Islet of Langerhans (tissue), 1 donor: Measurements from ENCODE around the gene BPIFB2.

Source experiments
- FAIRE-seq: peaks from one replicate; lab custom pipeline; 2011; peaks lifted over from hg19 to GRCh38; lab: Jason Lieb, UNC

The BPIFB2 gene

GRCh38 chr20:33008336-33009213 is 1.1 kb downstream of the BPIFB2 start:
- no peak for FAIRE-seq

- FAIRE-seq, result no peak
Measured at GRCh38 chr20:33009214-33010132, 2.0 kb downstream of the BPIFB2 start.

GRCh38 chr20:33010133-33010504 is 2.6 kb downstream of the BPIFB2 start:
- FAIRE-seq, result no peak

- FAIRE-seq, result no peak
Measured at GRCh38 chr20:33010674-33011449, 3.4 kb downstream of the BPIFB2 start.

GRCh38 chr20:33012327-33013189 is 5.1 kb downstream of the BPIFB2 start:
- FAIRE-seq, result no peak

- FAIRE-seq, result no peak
Measured at GRCh38 chr20:33013701-33014326, 6.3 kb downstream of the BPIFB2 start.

GRCh38 chr20:33014336-33015113 is 7.0 kb downstream of the BPIFB2 start:
- no peak for FAIRE-seq

GRCh38 chr20:33015114-33015484 is 7.6 kb downstream of the BPIFB2 start:
- FAIRE-seq, result no peak

- FAIRE-seq, result no peak
Measured at GRCh38 chr20:33015700-33016580, 8.4 kb downstream of the BPIFB2 start.

GRCh38 chr20:33016581-33017109 is 9.1 kb downstream of the BPIFB2 start:
- FAIRE-seq, result no peak

- no peak for FAIRE-seq
Measured at GRCh38 chr20:33017542-33017941, 10.0 kb downstream of the BPIFB2 start.

GRCh38 chr20:33018169-33018931 is 10.8 kb downstream of the BPIFB2 start:
- no peak for FAIRE-seq

GRCh38 chr20:33019465-33020277 is 12.2 kb downstream of the BPIFB2 start:
- no peak for FAIRE-seq

- FAIRE-seq, result no peak
Measured at GRCh38 chr20:33020278-33021161, 13.0 kb downstream of the BPIFB2 start.

GRCh38 chr20:33021879-33022278 is 14.4 kb downstream of the BPIFB2 start:
- FAIRE-seq, result no peak

GRCh38 chr20:33022289-33022688 is 14.8 kb downstream of the BPIFB2 start:
- FAIRE-seq, result no peak
